SK-N-SH (cell line): Measurements from ENCODE around the gene ELOVL4. TPM values are rescaled to one million over a fixed set of nuclear protein-coding genes. Genes with fewer than 3 reads are reported as not detected.

ENCODE experiments used
- CTCF ChIA-PET: fragments of 300-600, 350-600 bp; formaldehyde crosslinking; extraction: SDS; loops from one replicate; lab custom pipeline; 2021; lab: Yijun Ruan, JAX
- POLR2A ChIA-PET: fragments of 350-600 bp; sonication (Branson Sonifier 250); formaldehyde crosslinking; extraction: SDS; loops from one replicate; lab custom pipeline; 2020; ENCODE audit warnings: antibody characterized with exemption, inconsistent platforms; lab: Yijun Ruan, JAX
- DNase-seq: peaks from one replicate; pipeline ENCODE4 v3.0.0; 2012
- H2AFZ ChIP-seq: fragments of 200-600 bp; sonication (generic); 2 replicates; pipeline ENCODE4 v1.8.1; 2016; ENCODE audit warnings: antibody characterized with exemption, mild to moderate bottlenecking, low read depth
- H3F3A ChIP-seq: fragments of 200-600 bp; sonication (generic); replicated peaks from 2 replicates; pipeline ENCODE3; 2016; ENCODE audit warnings: antibody characterized with exemption, mild to moderate bottlenecking; ENCODE audit not compliant: insufficient read depth
- H3K27ac ChIP-seq, 2 experiments: fragments of 200-500 bp in 1 of 2; fragments of 200-600 bp in 1 of 2; sonication (Bioruptor generic) in 1 of 2; sonication (generic), shearing (Covaris generic) in 1 of 2; 2 replicates each; pipeline versions ENCODE4 v1.5.1 to v1.6.1; 2014 to 2016; ENCODE audit warnings: low read depth in 2 of 2, inconsistent platforms in 1 of 2, low read length in 1 of 2, mild to moderate bottlenecking in 1 of 2, mixed read lengths in 1 of 2
- H3K27me3 ChIP-seq: fragments of 200-600 bp; sonication (generic), shearing (Covaris generic); 2 replicates; pipeline ENCODE4 v1.6.1; 2016; ENCODE audit warnings: mixed run types; ENCODE audit not compliant: insufficient read depth
- H3K36me3 ChIP-seq, 2 experiments: fragments of 200-500 bp in 1 of 2; fragments of 200-600 bp in 1 of 2; sonication (Bioruptor generic) in 1 of 2; sonication (generic) in 1 of 2; replicated peaks in 1 of 2; 2 replicates each; pipeline versions ENCODE3 to v1.5.1; 2014 to 2016; ENCODE audit warnings: low read length in 1 of 2, mild to moderate bottlenecking in 1 of 2; ENCODE audit not compliant: insufficient read depth in 2 of 2, control insufficient read depth in 1 of 2
- H3K4me1 ChIP-seq, 2 experiments: fragments of 200-500 bp in 1 of 2; fragments of 200-600 bp in 1 of 2; sonication (Bioruptor generic) in 1 of 2; sonication (generic), shearing (Covaris generic) in 1 of 2; 2 replicates each; pipeline versions ENCODE4 v1.5.1 to v1.6.1; 2014 to 2016; ENCODE audit warnings: low read depth in 1 of 2, low read length in 1 of 2, mixed run types in 1 of 2; ENCODE audit not compliant: insufficient read depth in 2 of 2, control insufficient read depth in 1 of 2
- H3K4me2 ChIP-seq: fragments of 200-600 bp; sonication (generic), shearing (Covaris generic); 2 replicates; pipeline ENCODE4 v1.6.1; 2017; ENCODE audit warnings: mixed run types
- H3K4me3 ChIP-seq, 2 experiments: fragments of 200-500 bp in 1 of 2; fragments of 200-600 bp in 1 of 2; sonication (Bioruptor generic) in 1 of 2; sonication (generic), shearing (Covaris generic) in 1 of 2; 2 replicates each; pipeline versions ENCODE4 v1.5.1 to v1.8.1; 2014 to 2016; ENCODE audit warnings: low read depth in 2 of 2, inconsistent platforms in 1 of 2, low read length in 1 of 2, mild to moderate bottlenecking in 1 of 2, mixed read lengths in 1 of 2, moderate library complexity in 1 of 2
- H3K79me2 ChIP-seq: fragments of 200-600 bp; sonication (generic); 2 replicates; pipeline ENCODE4 v1.8.1; 2017; ENCODE audit warnings: mild to moderate bottlenecking; ENCODE audit not compliant: insufficient read depth
- H3K9ac ChIP-seq: fragments of 200-600 bp; sonication (generic); 2 replicates; pipeline ENCODE4 v1.6.1; 2017; ENCODE audit warnings: mixed run types
- H3K9me2 ChIP-seq: fragments of 200-600 bp; sonication (generic); 2 replicates; pipeline ENCODE4 v1.6.1; 2017; ENCODE audit warnings: mixed run types
- H3K9me3 ChIP-seq: fragments of 200-600 bp; sonication (generic); 2 replicates; pipeline ENCODE4 v1.6.1; 2017; ENCODE audit warnings: mixed run types, mild to moderate bottlenecking, moderate library complexity
- H4K20me1 ChIP-seq: fragments of 200-600 bp; sonication (generic); 2 replicates; pipeline ENCODE4 v1.6.1; 2017; ENCODE audit warnings: mild to moderate bottlenecking, mixed run types; ENCODE audit not compliant: insufficient read depth
- CTCF ChIP-seq: fragments of 200-600 bp; sonication (generic); IDR thresholded peaks from 2 replicates; pipeline ENCODE4 v1.6.1; 2017; ENCODE audit warnings: antibody characterized with exemption, mild to moderate bottlenecking, moderate library complexity
- EP300 ChIP-seq, 2 experiments: IDR thresholded peaks; 2 replicates each; pipeline versions ENCODE4 v1.4.0 to v1.6.1; 2012; ENCODE audit warnings: borderline replicate concordance in 1 of 2, low read depth in 1 of 2, low read length in 1 of 2
- EZH2phosphoT487 ChIP-seq: fragments of 200-600 bp; sonication (generic); IDR thresholded peaks from 2 replicates; pipeline ENCODE4 v1.6.1; 2017; ENCODE audit warnings: low read depth, mixed run types, mild to moderate bottlenecking, antibody characterized with exemption, moderate library complexity, borderline replicate concordance
- FOXM1 ChIP-seq: IDR thresholded peaks from 2 replicates; pipeline ENCODE4 v1.4.0; 2012; ENCODE audit warnings: low read depth, mild to moderate bottlenecking
- GABPA ChIP-seq: IDR thresholded peaks from 2 replicates; pipeline ENCODE4 v1.4.0; 2012; ENCODE audit warnings: low read depth, mild to moderate bottlenecking
- JUND ChIP-seq: IDR thresholded peaks from 2 replicates; pipeline ENCODE4 v1.4.0; 2012
- MXI1 ChIP-seq: IDR thresholded peaks from 2 replicates; pipeline ENCODE4 v1.6.1; 2012; ENCODE audit warnings: mild to moderate bottlenecking, low read depth, low read length, improper control_type of control experiment
- NFIC ChIP-seq: IDR thresholded peaks from 2 replicates; pipeline ENCODE4 v1.4.0; 2012; ENCODE audit warnings: borderline replicate concordance
- NRF1 ChIP-seq: IDR thresholded peaks from 2 replicates; pipeline ENCODE4 v1.6.1; 2012; ENCODE audit warnings: low read depth, mild to moderate bottlenecking, low read length
- POLR2AphosphoS5 ChIP-seq: IDR thresholded peaks from 2 replicates; pipeline ENCODE4 v1.6.1; 2012; ENCODE audit warnings: low read depth, low read length
- RAD21 ChIP-seq: IDR thresholded peaks from 2 replicates; pipeline ENCODE4 v1.6.1; 2012; ENCODE audit warnings: mild to moderate bottlenecking, low read length
- RFX5 ChIP-seq: IDR thresholded peaks from 2 replicates; pipeline ENCODE4 v1.6.1; 2012; ENCODE audit warnings: mild to moderate bottlenecking, improper control_type of control experiment, low read length
- SMC3 ChIP-seq: IDR thresholded peaks from 2 replicates; pipeline ENCODE4 v1.6.1; 2012; ENCODE audit warnings: low read depth, low read length, improper control_type of control experiment
- USF1 ChIP-seq: IDR thresholded peaks from 2 replicates; pipeline ENCODE4 v1.4.0; 2012; ENCODE audit warnings: low read depth, borderline replicate concordance
- YY1 ChIP-seq: IDR thresholded peaks from 2 replicates; pipeline ENCODE4 v1.4.0; 2012; ENCODE audit warnings: low read depth, mild to moderate bottlenecking
- ZBTB33 ChIP-seq: IDR thresholded peaks from 2 replicates; pipeline ENCODE4 v1.4.0; 2012; ENCODE audit warnings: low read depth, borderline replicate concordance
- polyA plus RNA-seq, 3 experiments: library from polyadenylated mRNA; depleted of rRNA; stranded (reverse); fragments of >200 nt; gene quantifications; 2 replicates each; pipeline ENCODE4 v1.2.3, GENCODE V29; 2012
- TF ChIP-seq, protein P1 (sequence below): IDR thresholded peaks from 2 replicates; pipeline ENCODE4 v1.6.1; 2012; ENCODE audit warnings: mild to moderate bottlenecking, low read depth, low read length, moderate library complexity
- TF ChIP-seq, protein P2 (sequence below): fragments of 150-350 bp; IDR thresholded peaks from 2 replicates; pipeline ENCODE4 v1.6.1; 2017; ENCODE audit warnings: antibody characterized with exemption, low read length, low read depth, borderline replicate concordance

ELOVL4 gene
- polyA plus RNA-seq, 1 of the 3 experiments (the other 2 are of a cell fraction) = 1.9 TPM

- H3K4me3 ChIP-seq = no peak overlapping the region
- no peak for DNase-seq
- H3K9me3 ChIP-seq = peaks cover 9% of the 10 kb centered on the region; the same call in 1 of the 2 replicates
- no peak overlapping the region for H3K9ac ChIP-seq
- no peaks in the 10 kb centered on the region for H3F3A ChIP-seq
- no peaks in the 10 kb centered on the region for H4K20me1 ChIP-seq
- H2AFZ ChIP-seq = no peak overlapping the region
- no peak overlapping the region for H3K27ac ChIP-seq
- no peaks in the 10 kb centered on the region for H3K27me3 ChIP-seq
- H3K9me2 ChIP-seq = no peaks in the 10 kb centered on the region
- TF ChIP-seq CTCF = no peak
- no peak for TF ChIP-seq SMC3
- no peak for TF ChIP-seq MXI1
- no peak for TF ChIP-seq USF1
- no peak for TF ChIP-seq YY1
- no peak for TF ChIP-seq RFX5
- TF ChIP-seq, protein P1, sequence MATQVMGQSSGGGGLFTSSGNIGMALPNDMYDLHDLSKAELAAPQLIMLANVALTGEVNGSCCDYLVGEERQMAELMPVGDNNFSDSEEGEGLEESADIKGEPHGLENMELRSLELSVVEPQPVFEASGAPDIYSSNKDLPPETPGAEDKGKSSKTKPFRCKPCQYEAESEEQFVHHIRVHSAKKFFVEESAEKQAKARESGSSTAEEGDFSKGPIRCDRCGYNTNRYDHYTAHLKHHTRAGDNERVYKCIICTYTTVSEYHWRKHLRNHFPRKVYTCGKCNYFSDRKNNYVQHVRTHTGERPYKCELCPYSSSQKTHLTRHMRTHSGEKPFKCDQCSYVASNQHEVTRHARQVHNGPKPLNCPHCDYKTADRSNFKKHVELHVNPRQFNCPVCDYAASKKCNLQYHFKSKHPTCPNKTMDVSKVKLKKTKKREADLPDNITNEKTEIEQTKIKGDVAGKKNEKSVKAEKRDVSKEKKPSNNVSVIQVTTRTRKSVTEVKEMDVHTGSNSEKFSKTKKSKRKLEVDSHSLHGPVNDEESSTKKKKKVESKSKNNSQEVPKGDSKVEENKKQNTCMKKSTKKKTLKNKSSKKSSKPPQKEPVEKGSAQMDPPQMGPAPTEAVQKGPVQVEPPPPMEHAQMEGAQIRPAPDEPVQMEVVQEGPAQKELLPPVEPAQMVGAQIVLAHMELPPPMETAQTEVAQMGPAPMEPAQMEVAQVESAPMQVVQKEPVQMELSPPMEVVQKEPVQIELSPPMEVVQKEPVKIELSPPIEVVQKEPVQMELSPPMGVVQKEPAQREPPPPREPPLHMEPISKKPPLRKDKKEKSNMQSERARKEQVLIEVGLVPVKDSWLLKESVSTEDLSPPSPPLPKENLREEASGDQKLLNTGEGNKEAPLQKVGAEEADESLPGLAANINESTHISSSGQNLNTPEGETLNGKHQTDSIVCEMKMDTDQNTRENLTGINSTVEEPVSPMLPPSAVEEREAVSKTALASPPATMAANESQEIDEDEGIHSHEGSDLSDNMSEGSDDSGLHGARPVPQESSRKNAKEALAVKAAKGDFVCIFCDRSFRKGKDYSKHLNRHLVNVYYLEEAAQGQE = no peak
- TF ChIP-seq NFIC = no peak
- TF ChIP-seq ZBTB33 = no peak
- TF ChIP-seq POLR2AphosphoS5 = no peak
- TF ChIP-seq, protein P2, sequence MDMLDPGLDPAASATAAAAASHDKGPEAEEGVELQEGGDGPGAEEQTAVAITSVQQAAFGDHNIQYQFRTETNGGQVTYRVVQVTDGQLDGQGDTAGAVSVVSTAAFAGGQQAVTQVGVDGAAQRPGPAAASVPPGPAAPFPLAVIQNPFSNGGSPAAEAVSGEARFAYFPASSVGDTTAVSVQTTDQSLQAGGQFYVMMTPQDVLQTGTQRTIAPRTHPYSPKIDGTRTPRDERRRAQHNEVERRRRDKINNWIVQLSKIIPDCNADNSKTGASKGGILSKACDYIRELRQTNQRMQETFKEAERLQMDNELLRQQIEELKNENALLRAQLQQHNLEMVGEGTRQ = no peak
- no peak for TF ChIP-seq GABPA
- no peak for TF ChIP-seq EP300 (IDR thresholded peaks at IDR 0.05; ENCODE audit: borderline replicate concordance in 1 of 2, low read depth in 1 of 2, low read length in 1 of 2)
- TF ChIP-seq NRF1 = no peak
- TF ChIP-seq EZH2phosphoT487 = no peak
- no peak for TF ChIP-seq FOXM1
- no peak for TF ChIP-seq JUND
- TF ChIP-seq RAD21 = no peak
- H3K79me2 ChIP-seq = no peaks in the 10 kb centered on the region
- ChIA-PET CTCF (no interaction called here), POLR2A (no interaction called here)
- no peak overlapping the region for H3K4me2 ChIP-seq
- no peaks in the 10 kb centered on the region for H3K36me3 ChIP-seq
- no peaks in the 10 kb centered on the region for H3K4me1 ChIP-seq
Measured at GRCh38 chr6:79993911-79994309, 46.6 kb upstream of the ELOVL4 start.
